SJSA1 (cell line): Measurements from ENCODE around the gene VARS2. TPM values are rescaled to one million over a fixed set of nuclear protein-coding genes. Genes with fewer than 3 reads are reported as not detected.

Experiments used
- DNase-seq, 2 experiments: peaks; one replicate each; pipeline ENCODE4 v3.0.0-alpha.2; 2015 to 2020; ENCODE audit warnings: low spot score in 2 of 2, low read depth in 1 of 2
- H3K27ac ChIP-seq: fragments of 250-450 bp; sonication (Bioruptor Pico); 2 replicates; pipeline ENCODE4 v1.5.1; 2020; ENCODE audit warnings: mild to moderate bottlenecking, moderate library complexity
- H3K27me3 ChIP-seq: fragments of 250-450 bp; sonication (Bioruptor Pico); replicated peaks from 2 replicates; pipeline ENCODE4 v1.5.1; 2020; ENCODE audit warnings: mild to moderate bottlenecking, moderate library complexity
- H3K36me3 ChIP-seq: fragments of 250-450 bp; sonication (Bioruptor Pico); 2 replicates; pipeline ENCODE4 v1.5.1; 2020; ENCODE audit warnings: mild to moderate bottlenecking
- H3K4me1 ChIP-seq: fragments of 250-450 bp; sonication (Bioruptor Pico); replicated peaks from 2 replicates; pipeline ENCODE4 v1.6.1; 2021; ENCODE audit warnings: mild to moderate bottlenecking
- H3K4me3 ChIP-seq: fragments of 250-450 bp; sonication (Bioruptor Pico); 2 replicates; pipeline ENCODE4 v1.5.1; 2020; ENCODE audit warnings: mild to moderate bottlenecking
- H3K9me3 ChIP-seq: fragments of 250-450 bp; sonication (Bioruptor Pico); replicated peaks from 2 replicates; pipeline ENCODE4 v1.5.1; 2020; ENCODE audit warnings: mild to moderate bottlenecking
- total RNA-seq: library from RNA; depleted of rRNA; stranded (reverse); fragments of >200 nt; shearing (Covaris generic); gene quantifications from 2 replicates; pipeline ENCODE4 v1.2.3, GENCODE V29; 2014

Gene VARS2
- total RNA-seq, 1 experiment from 2014 or later = 21.2 TPM

DNA sequence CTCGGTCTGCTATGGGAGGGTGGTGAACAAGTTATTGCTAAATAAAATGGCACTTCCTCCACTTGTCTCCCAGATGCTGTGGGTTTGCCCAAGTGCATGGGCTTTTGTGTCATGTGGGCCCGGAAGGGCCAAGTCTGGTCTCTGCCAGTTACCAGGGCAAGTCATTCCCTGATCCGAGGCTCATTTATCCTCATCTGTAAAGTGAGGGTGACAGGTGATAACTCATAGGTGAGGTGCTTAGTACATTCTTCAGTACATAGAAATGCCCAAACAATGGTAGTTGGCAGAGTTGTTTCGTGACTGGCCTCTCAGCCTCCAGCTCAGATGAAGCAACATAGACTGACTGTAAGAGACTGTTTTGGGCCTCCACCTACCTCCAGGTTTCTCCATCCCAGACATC is 24.7 kb downstream of the VARS2 start:
- Histone ChIP-seq H3K36me3 (no peaks in the 10 kb centered on the region), H3K27ac (no peak overlapping the region), H3K27me3 (no peaks in the 10 kb centered on the region), H3K4me1 (peaks cover 9% of the 10 kb centered on the region), H3K4me3 (no peak overlapping the region), H3K9me3 (no peaks in the 10 kb centered on the region)
- DNase-seq = no peak

DNA sequence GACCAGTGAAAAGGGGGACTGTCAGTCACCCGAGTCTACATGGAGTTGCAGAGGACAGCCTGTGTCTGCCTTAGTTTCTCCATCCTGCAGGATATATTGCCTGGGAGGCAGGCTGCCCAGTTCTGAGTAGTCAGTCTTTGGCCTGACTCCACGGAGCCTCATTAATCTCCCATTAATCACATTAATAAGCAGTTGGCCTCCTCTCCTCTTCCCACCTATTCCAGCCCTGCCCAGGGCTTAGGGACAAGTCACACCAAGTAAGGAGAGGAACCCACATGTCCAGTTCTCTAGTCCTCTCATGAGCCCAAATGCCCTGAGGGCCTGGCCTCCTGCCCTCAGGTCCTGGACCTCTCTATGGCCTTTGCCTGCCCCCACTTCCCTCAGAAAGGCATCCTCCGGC is 25.4 kb downstream of the VARS2 start:
- H3K36me3 ChIP-seq = no peaks in the 10 kb centered on the region
- DNase-seq = no peak

DNA sequence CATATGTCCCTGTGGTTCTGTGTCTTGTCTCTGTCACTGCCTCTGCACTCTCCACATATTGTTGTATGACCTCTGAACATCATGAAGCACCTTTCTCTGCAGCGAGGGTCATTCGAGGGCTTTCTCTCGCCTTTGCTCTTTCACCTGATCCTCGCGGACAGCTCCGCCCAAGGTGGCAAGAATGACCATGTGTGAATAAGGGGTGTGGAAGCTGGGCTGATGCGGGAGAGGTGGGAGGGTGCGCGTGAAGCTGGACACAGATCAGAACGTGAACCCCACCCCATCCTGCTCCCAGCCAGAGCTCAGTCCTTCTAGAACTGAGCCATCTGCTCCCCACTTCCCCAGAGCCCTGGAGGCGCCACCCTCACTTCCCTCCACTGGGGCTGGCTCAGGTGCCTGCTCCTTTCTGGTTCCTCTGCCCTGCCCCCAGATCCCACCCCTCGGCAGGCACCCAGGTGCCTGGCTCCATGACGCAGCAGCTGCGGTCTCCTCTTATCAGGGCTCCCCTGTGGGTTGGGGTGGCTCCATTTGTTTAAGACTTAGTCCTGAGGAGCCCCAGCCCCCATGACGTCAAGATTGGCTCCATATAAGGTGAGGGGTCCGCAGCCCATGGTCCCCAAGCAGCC is 26.4 kb downstream of the VARS2 start, which contains the start of gene MUCL3:
TSS of gene MUCL3 (plus strand) at position 613 of the 626 bp plus-strand sequence. CDS start 27 bp downstream, outside the sequence.
- Histone ChIP-seq H3K4me3 (no peak within 1 kb of the TSS), H3K27ac (no peak within 1 kb of the TSS), H3K4me1 (peaks cover 9% of the 10 kb centered on the region), H3K9me3 (no peaks in the 10 kb centered on the region), H3K27me3 (no peaks in the 10 kb centered on the region), H3K36me3 (no peaks in the 10 kb centered on the region)
- DNase-seq = no peak

More for the DNA sequence above, 25.4 kb downstream of the VARS2 start:
- no peaks in the 10 kb centered on the region for H3K27me3 ChIP-seq
- no peak overlapping the region for H3K27ac ChIP-seq
- no peak overlapping the region for H3K4me3 ChIP-seq
- no peaks in the 10 kb centered on the region for H3K9me3 ChIP-seq
- peaks cover 9% of the 10 kb centered on the region for H3K4me1 ChIP-seq

DNA sequence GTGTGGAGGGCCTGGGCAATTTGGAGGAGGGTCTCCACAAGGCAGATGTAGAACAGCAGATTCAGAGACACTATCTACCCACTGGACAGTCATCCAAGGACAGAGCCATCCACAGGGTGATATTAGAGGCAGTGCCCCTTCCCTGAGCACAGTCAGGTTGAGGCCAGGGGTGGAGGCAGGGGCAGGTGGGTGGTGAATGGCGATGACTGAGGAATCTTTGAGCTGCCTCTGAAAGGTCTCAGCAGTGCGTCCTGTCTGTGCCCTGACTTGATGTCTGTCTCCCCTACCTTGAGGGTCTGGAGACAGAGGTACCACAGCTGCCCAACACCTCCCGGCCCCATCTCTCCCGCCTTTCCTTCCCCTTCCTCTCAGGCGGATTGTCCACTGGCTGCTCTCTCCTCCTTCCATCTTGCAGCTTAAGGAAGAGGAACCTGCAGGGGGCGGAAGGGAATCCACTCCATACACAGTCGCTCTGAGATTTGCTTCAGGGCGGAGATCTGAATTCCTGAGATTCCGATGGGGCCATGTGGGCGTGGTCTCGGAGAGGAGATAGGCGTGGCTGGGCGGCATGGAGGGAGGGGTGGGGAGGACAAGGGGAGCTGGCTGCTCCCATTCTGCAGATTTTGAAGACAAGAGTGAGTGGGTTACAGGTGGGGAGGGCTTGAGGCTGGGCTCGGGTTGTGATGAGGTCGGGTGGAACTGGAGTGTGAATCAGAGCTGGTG is 28.5 kb downstream of the VARS2 start:
- no peaks in the 10 kb centered on the region for H3K36me3 ChIP-seq
- no peaks in the 10 kb centered on the region for H3K9me3 ChIP-seq
- H3K27ac ChIP-seq = no peak overlapping the region
- DNase-seq = peak; percentile 86 to 96
- H3K27me3 ChIP-seq = no peaks in the 10 kb centered on the region
- no peak overlapping the region for H3K4me3 ChIP-seq
- H3K4me1 ChIP-seq = peaks cover 9% of the 10 kb centered on the region

DNA sequence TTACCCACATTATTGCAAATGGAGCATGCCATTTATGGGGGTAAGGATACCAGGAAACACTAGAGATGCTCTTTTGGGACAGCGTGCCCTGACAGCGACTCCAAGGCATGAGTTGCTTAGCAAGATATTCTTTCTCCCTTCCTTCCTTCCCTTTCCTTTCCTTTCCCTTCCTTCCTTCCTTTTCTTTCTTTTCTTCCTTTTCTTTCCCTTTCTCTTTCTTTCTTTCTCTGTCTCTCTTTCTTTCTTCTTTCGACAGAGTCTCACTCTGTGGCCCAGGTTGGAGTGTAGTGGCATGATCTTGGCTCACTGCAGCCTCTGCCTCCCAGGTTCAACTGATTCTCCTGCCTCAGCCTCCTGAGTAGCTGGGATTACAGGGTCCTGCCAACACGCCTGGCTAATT is 30.0 kb downstream of the VARS2 start:
- Histone ChIP-seq H3K9me3 (no peaks in the 10 kb centered on the region), H3K4me1 (peaks cover 9% of the 10 kb centered on the region), H3K27ac (no peak overlapping the region), H3K27me3 (no peaks in the 10 kb centered on the region), H3K4me3 (no peak overlapping the region), H3K36me3 (no peaks in the 10 kb centered on the region)
- DNase-seq = no peak

DNA sequence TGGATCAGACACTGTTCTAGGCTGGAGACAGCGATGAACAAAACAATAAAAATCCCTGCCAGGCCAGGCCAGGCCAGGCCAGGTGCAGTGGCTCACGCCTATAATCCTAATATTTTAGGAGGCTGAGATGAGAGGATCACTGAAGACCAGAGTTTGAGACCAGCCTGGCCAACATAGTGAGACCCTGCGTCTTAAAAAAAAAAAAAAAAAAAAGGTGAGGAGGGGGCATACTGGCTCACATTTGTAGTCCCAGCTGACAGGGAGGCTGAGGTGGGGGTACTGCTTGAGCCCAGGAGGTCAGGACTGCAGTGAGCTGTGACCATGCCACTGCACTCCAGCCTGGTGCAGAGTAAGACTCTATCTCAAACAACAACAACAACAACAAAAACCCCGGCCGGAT is 31.2 kb downstream of the VARS2 start:
- Histone ChIP-seq H3K36me3 (no peaks in the 10 kb centered on the region), H3K9me3 (no peaks in the 10 kb centered on the region), H3K4me1 (peaks cover 9% of the 10 kb centered on the region), H3K27ac (no peak overlapping the region), H3K4me3 (no peak overlapping the region), H3K27me3 (no peaks in the 10 kb centered on the region)
- no peak for DNase-seq

DNA sequence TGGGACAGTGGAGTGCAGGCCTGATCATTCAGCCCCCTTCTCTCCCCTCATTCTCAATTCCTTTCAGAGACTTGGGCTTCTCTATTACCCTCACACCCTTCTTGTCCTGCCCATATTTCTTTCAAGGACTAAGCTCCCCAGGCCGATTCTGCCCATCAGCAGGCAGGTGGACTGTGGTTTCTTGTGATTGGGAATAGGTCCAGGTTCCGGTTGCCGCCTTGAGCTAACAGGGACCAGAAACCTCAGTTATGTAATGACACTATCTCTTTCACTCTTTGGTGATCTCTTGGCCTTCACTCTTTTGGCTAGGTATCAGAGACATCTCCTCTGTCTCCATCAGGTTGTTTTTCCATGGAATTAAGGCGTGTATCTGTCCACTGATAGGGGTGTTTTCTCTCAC is 33.2 kb downstream of the VARS2 start:
- H3K4me1 ChIP-seq = peaks cover 8% of the 10 kb centered on the region
- no peak overlapping the region for H3K27ac ChIP-seq
- DNase-seq = no peak
- H3K27me3 ChIP-seq = no peaks in the 10 kb centered on the region
- no peaks in the 10 kb centered on the region for H3K36me3 ChIP-seq
- no peak overlapping the region for H3K4me3 ChIP-seq
- H3K9me3 ChIP-seq = no peaks in the 10 kb centered on the region

DNA sequence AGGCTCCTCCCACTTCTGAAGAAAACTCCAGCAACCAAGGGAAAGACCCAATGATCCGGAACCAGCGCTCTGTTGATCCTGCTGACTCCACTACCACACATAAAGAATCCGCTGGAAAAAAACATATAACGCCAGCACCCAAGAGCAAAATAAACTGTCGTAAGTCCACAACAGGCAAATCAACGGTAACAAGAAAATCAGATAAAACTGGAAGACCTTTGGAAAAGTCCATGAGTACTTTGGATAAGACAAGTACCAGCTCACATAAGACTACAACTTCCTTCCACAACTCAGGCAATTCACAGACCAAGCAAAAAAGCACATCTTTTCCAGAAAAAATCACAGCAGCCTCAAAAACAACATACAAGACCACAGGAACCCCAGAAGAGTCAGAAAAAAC is 34.8 kb downstream of the VARS2 start:
- H3K27me3 ChIP-seq = no peaks in the 10 kb centered on the region
- no peaks in the 10 kb centered on the region for H3K36me3 ChIP-seq
- no peaks in the 10 kb centered on the region for H3K4me1 ChIP-seq
- no peaks in the 10 kb centered on the region for H3K9me3 ChIP-seq
- no peak overlapping the region for H3K27ac ChIP-seq
- DNase-seq = no peak
- H3K4me3 ChIP-seq = no peak overlapping the region

DNA sequence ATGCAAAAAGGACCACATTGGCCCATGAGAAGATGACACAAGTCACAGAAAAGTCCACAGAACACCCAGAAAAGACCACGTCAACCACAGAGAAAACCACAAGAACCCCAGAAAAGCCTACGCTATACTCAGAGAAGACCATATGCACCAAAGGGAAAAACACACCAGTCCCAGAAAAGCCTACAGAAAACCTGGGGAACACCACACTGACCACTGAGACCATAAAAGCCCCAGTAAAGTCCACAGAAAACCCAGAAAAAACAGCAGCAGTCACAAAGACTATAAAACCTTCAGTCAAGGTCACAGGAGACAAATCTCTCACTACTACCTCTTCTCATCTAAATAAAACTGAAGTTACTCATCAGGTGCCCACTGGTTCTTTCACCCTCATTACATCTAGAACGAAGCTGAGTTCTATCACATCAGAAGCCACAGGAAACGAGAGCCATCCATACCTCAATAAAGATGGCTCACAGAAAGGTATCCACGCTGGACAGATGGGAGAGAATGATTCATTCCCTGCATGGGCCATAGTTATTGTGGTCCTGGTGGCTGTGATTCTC is 38.0 kb downstream of the VARS2 start:
- no peak overlapping the region for H3K27ac ChIP-seq
- no peaks in the 10 kb centered on the region; the same call in 1 of the 2 replicates for H3K27me3 ChIP-seq

DNA sequence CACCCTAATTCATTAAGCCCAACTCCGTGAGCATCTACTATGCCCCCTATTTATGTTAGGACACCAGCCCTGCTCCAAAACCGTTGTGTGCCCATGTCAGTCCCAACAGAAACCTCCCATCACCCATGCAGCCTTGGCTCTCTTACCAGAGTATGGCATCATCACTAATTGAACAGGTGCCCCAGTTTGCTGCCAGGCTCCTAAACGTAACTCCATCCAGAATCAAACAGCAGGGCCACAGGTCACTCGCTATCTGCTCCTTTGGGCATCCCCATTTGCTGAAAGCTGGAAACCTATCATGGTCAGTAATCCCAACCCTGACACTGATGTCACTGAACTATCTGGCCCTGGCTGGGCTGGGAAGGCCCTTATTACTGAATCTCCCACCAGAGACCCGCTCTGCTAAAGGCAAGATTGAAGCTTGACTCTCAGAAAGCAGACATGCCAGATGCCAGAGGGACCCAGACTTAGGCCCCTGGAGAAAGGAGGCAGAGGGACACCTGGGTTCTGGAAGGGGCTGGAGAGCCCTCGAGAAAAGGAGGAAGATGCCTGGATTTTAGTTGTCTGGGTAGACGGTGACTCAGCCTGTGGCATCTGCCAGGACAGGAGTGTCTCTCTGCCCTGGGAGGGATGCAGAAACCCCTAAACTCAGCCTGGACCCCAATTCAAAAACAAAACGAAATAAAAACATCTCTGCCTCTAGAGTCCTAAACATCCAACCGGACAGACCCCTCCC is 40.8 kb downstream of the VARS2 start:
- H3K27ac ChIP-seq = no peak overlapping the region
- no peaks in the 10 kb centered on the region for H3K36me3 ChIP-seq
- no peaks in the 10 kb centered on the region; the same call in none of the 2 replicates for H3K27me3 ChIP-seq
- no peaks in the 10 kb centered on the region for H3K9me3 ChIP-seq
- no peak for DNase-seq
- H3K4me1 ChIP-seq = no peaks in the 10 kb centered on the region
- no peak overlapping the region for H3K4me3 ChIP-seq

More for the DNA sequence above, 38.0 kb downstream of the VARS2 start:
- no peak for DNase-seq
- H3K4me3 ChIP-seq = no peak overlapping the region
- no peaks in the 10 kb centered on the region for H3K36me3 ChIP-seq
- no peaks in the 10 kb centered on the region for H3K9me3 ChIP-seq
- no peaks in the 10 kb centered on the region for H3K4me1 ChIP-seq

DNA sequence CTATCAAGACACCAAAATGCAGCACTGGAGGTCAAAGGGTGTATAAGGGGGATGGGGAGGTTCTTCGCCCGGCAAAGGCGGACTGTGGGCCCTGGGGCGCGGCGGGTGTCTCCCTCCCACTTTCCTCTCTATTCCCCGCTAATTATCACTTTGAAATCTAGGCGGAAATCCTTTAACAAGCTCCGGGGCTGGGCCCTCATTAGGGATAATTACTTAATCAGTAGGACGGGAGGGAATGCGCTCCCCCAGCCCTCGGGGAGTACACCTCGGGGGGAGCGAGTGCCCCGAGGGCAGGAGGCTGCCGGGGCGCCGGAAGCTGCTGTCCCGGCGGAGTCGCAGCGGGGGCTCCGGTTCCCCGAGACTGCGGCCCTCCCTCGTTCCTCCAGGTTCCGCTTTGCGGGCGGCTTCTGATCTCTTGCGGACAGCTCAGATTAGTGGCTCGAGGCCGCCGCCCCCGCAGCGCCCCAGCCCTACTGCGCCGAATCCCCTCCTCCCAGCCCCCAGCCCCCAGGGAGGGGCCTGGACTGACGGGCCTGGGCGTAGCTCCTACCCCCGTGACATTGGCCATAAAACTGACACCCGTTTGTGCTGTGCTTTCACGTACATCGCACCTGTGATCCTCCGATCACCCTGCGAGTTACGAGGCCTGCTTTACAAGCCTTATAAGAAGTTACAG is 41.5 kb downstream of the VARS2 start:
- Histone ChIP-seq H3K27ac (no peak overlapping the region), H3K4me1 (no peaks in the 10 kb centered on the region), H3K27me3 (no peaks in the 10 kb centered on the region; the same call in none of the 2 replicates), H3K36me3 (no peaks in the 10 kb centered on the region), H3K9me3 (no peaks in the 10 kb centered on the region), H3K4me3 (no peak overlapping the region)
- no peak for DNase-seq

DNA sequence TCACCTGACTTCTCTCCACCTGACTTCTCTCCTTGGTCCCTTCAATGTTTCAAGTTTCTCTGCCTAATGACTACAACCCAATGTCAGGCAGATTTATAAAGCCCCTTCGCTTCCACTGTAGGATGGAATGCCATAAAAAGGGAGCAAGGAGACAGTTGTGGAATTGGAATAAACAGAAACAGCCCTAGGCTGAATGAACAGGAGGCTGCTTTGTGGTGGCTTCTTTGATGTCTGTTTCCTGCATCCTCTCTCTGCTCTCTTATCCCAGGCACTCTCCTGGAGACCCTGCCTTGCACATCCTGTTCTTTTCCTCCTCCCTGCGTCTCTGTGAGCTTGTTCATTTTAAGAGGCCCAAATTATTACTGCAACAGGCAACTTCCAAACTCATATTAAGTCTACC is 43.7 kb downstream of the VARS2 start:
- H3K27me3 ChIP-seq = no peaks in the 10 kb centered on the region; the same call in none of the 2 replicates
- H3K9me3 ChIP-seq = no peaks in the 10 kb centered on the region
- H3K4me3 ChIP-seq = no peak overlapping the region

DNA sequence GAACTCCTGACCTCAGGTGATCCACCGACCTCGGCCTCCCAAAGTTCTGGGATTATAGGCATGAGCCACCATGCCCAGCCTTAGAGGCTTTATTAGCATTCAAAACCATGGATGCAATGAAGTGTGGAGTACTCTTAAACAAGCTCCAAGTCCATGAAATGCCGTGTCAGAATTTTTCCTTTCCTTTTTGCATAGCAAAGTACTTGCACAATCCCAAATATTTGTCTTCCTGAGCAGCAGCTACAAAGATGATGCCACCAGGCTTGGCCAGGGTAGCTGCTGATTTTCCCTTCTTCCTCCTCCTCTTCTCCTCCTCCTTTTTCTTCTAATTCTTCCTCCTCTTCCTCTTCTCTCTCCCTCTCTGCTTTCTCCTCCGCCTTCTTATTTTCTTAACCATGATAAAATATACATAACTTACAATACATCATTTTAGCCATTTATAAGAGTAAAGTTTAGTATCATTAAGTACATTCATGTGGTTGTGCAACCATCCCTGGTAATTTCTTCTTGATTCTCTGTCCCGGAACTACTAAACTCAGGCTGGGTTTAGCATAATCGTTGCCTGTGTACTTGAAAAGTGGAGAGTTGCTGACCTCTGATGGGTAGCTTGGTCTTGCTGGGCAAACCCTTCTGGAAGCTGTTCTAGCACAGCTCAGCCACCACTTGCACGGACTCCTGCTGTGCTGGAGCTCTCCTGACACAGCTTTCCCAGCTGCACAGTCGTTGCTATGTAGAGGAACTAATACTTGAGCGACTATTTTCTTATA is 47.1 kb downstream of the VARS2 start:
- Histone ChIP-seq H3K36me3 (no peaks in the 10 kb centered on the region), H3K27me3 (no peaks in the 10 kb centered on the region; the same call in none of the 2 replicates), H3K4me3 (no peak overlapping the region), H3K4me1 (no peaks in the 10 kb centered on the region), H3K27ac (no peak overlapping the region), H3K9me3 (no peaks in the 10 kb centered on the region)
- DNase-seq = no peak

More for the DNA sequence above, 43.7 kb downstream of the VARS2 start:
- no peak for DNase-seq
- Histone ChIP-seq H3K36me3 (no peaks in the 10 kb centered on the region), H3K4me1 (no peaks in the 10 kb centered on the region), H3K27ac (no peak overlapping the region)
